MM.1S (cell line): Measurements from ENCODE around the gene CHRND.

Experiments
- DNase-seq: peaks from one replicate; pipeline ENCODE4 v3.0.0-alpha.2; 2015
- H2AFZ ChIP-seq: fragments of 300-600 bp; sonication (generic); 2 replicates; pipeline ENCODE4 v1.6.0; 2016; ENCODE audit warnings: antibody characterized with exemption, low read length
- H3F3A ChIP-seq: fragments of 300-600 bp; sonication (generic); 2 replicates; pipeline ENCODE4 v1.6.1; 2016; ENCODE audit warnings: mild to moderate bottlenecking, antibody characterized with exemption, low read length, moderate library complexity, mixed read lengths; ENCODE audit not compliant: insufficient read depth
- H3K27ac ChIP-seq: fragments of 300-600 bp; sonication (generic); 2 replicates; pipeline ENCODE4 v1.5.1; 2016; ENCODE audit warnings: mild to moderate bottlenecking, low read length
- H3K27me3 ChIP-seq: fragments of 300-600 bp; sonication (generic); replicated peaks from 2 replicates; pipeline ENCODE4 v1.6.0; 2016; ENCODE audit warnings: low read length; ENCODE audit not compliant: insufficient read depth
- H3K36me3 ChIP-seq: fragments of 300-600 bp; sonication (generic); replicated peaks from 2 replicates; pipeline ENCODE4 v1.6.1; 2016; ENCODE audit warnings: mild to moderate bottlenecking, low read length, mixed read lengths; ENCODE audit not compliant: insufficient read depth
- H3K4me1 ChIP-seq: fragments of 300-600 bp; sonication (generic); 2 replicates; pipeline ENCODE4 v1.6.1; 2016; ENCODE audit warnings: low read length, mixed read lengths
- H3K4me2 ChIP-seq: fragments of 300-600 bp; sonication (generic); 2 replicates; pipeline ENCODE4 v1.6.0; 2016; ENCODE audit warnings: low read depth, low read length
- H3K4me3 ChIP-seq: fragments of 300-600 bp; sonication (generic); 2 replicates; pipeline ENCODE4 v1.5.1; 2016; ENCODE audit warnings: low read length, mixed read lengths
- H3K79me2 ChIP-seq: fragments of 300-600 bp; sonication (generic); 2 replicates; pipeline ENCODE4 v1.6.1; 2016; ENCODE audit warnings: mixed run types, low read length, mixed read lengths
- H3K9ac ChIP-seq: fragments of 300-600 bp; sonication (generic); 2 replicates; pipeline ENCODE4 v1.6.1; 2016; ENCODE audit warnings: low read length, mixed read lengths
- H3K9me2 ChIP-seq: fragments of 300-600 bp; sonication (generic); replicated peaks from 2 replicates; pipeline ENCODE4 v1.6.1; 2016; ENCODE audit warnings: mild to moderate bottlenecking, low read length, mixed read lengths; ENCODE audit not compliant: insufficient read depth
- H3K9me3 ChIP-seq: fragments of 300-600 bp; sonication (generic); replicated peaks from 2 replicates; pipeline ENCODE4 v1.6.1; 2016; ENCODE audit warnings: mild to moderate bottlenecking, low read length, mixed read lengths; ENCODE audit not compliant: insufficient read depth
- H4K20me1 ChIP-seq: fragments of 300-600 bp; sonication (generic); 2 replicates; pipeline ENCODE4 v1.6.1; 2016; ENCODE audit warnings: mild to moderate bottlenecking, low read length, moderate library complexity, mixed read lengths; ENCODE audit not compliant: insufficient read depth
- CTCF ChIP-seq: fragments of 300-600 bp; sonication (generic); IDR thresholded peaks from 2 replicates; pipeline ENCODE4 v1.5.1; 2016; ENCODE audit warnings: antibody characterized with exemption, low read length, mixed read lengths
- EZH2 ChIP-seq: fragments of 300-600 bp; sonication (generic); optimal IDR thresholded peaks from 2 replicates; pipeline ENCODE3; 2017; ENCODE audit warnings: low read depth, mild to moderate bottlenecking, antibody characterized with exemption, low read length, mixed read lengths
- EZH2phosphoT487 ChIP-seq: fragments of 300-600 bp; sonication (generic); IDR thresholded peaks from 2 replicates; pipeline ENCODE4 v1.6.1; 2018; ENCODE audit warnings: antibody characterized with exemption, low read length

The CHRND gene

DNA sequence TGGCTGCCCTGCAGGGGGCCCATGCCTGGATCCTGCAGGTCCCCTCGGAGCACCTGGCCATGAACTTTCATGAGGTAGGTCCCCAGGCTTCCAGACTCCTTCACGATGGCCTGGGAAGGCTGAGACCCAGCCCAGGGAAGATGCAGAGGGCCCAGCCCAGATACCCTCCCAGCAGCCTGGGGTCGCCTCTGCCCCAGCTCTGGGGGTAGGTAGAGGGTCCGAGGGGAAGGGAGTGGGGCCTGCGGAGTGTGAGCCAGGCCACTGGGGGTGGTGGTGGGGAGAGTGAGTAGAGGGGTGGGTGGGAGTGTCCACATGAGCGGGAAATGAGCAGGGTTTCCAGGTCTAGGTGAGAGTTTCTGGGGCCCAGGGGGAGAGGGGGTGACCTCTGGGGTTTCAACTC, 1.2 kb upstream of the CHRND start:
- no peaks in the 10 kb centered on the region for H3K36me3 ChIP-seq
- H3K27ac ChIP-seq = no peak overlapping the region
- no peak for TF ChIP-seq CTCF
- no peak for TF ChIP-seq EZH2phosphoT487
- no peak for TF ChIP-seq EZH2
- no peaks in the 10 kb centered on the region for H3K4me1 ChIP-seq
- no peaks in the 10 kb centered on the region for H4K20me1 ChIP-seq
- H3K9me2 ChIP-seq = no peaks in the 10 kb centered on the region
- no peak overlapping the region for H2AFZ ChIP-seq
- H3K79me2 ChIP-seq = no peaks in the 10 kb centered on the region
- no peaks in the 10 kb centered on the region for H3F3A ChIP-seq
- no peak overlapping the region for H3K4me2 ChIP-seq
- no peaks in the 10 kb centered on the region for H3K9me3 ChIP-seq
- H3K27me3 ChIP-seq = peaks cover 47% of the 10 kb centered on the region
- no peak for DNase-seq
- no peak overlapping the region for H3K9ac ChIP-seq
- no peak overlapping the region for H3K4me3 ChIP-seq

- Histone ChIP-seq H3K79me2 (no peaks in the 10 kb centered on the region), H3K9me2 (no peaks in the 10 kb centered on the region), H3K9ac (no peak overlapping the region), H3K27ac (no peak overlapping the region), H3K4me2 (no peak overlapping the region), H3K9me3 (no peaks in the 10 kb centered on the region), H3K36me3 (no peaks in the 10 kb centered on the region), H4K20me1 (no peaks in the 10 kb centered on the region), H3K4me3 (no peak overlapping the region), H2AFZ (no peak overlapping the region), H3K27me3 (peaks cover 45% of the 10 kb centered on the region), H3F3A (no peaks in the 10 kb centered on the region), H3K4me1 (no peaks in the 10 kb centered on the region)
- TF ChIP-seq EZH2phosphoT487 (no peak), CTCF (no peak), EZH2 (no peak)
- no peak for DNase-seq
Measured at GRCh38 chr2:232525199-232525598, 761 bp upstream of the CHRND start.

GRCh38 chr2:232526372-232526941, 497 bp downstream of the CHRND start:
- Histone ChIP-seq H3K4me3 (no peak overlapping the region), H3K9me2 (no peaks in the 10 kb centered on the region)

More at GRCh38 chr2:232526372-232526941, 497 bp downstream of the CHRND start:
- Histone ChIP-seq H3K79me2 (no peaks in the 10 kb centered on the region), H3K4me1 (no peaks in the 10 kb centered on the region), H3K36me3 (no peaks in the 10 kb centered on the region), H3K9ac (no peak overlapping the region), H2AFZ (no peak overlapping the region), H3K9me3 (no peaks in the 10 kb centered on the region), H3F3A (no peaks in the 10 kb centered on the region), H4K20me1 (no peaks in the 10 kb centered on the region), H3K27ac (no peak overlapping the region), H3K27me3 (peaks cover 32% of the 10 kb centered on the region), H3K4me2 (no peak overlapping the region)
- no peak for DNase-seq
- TF ChIP-seq CTCF (no peak), EZH2phosphoT487 (no peak), EZH2 (no peak)
